ENCODE measurements around the gene FAM240A. TPM values are rescaled to one million over a fixed set of nuclear protein-coding genes. Genes with fewer than 3 reads are reported as not detected.

FAM240A gene
- not detected in 2 replicates for total RNA-seq

DNA sequence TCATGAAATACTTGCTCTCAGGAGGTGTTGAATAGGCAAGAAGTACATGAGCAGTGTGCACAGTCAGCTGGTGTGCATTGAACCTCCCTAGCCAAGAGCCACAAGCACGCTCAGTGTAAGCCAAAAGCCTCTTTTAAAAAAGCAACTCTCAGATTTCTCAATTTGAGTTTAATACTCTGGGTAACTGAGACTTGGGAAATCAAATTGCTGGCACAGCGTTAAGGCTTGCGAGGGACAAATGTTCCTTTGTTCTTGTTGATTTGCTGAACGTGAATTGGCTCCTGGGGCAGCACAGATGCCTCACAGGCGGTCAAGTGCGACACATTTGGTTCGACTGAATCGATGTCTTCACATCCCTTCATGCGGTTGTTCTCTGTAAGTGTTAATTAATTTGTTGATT is at the start of gene FAM240A:
FAM240A (plus strand) TSS at position 202 of the 400 bp plus-strand sequence; CDS start at position 361, 159 bp downstream.

DNA sequence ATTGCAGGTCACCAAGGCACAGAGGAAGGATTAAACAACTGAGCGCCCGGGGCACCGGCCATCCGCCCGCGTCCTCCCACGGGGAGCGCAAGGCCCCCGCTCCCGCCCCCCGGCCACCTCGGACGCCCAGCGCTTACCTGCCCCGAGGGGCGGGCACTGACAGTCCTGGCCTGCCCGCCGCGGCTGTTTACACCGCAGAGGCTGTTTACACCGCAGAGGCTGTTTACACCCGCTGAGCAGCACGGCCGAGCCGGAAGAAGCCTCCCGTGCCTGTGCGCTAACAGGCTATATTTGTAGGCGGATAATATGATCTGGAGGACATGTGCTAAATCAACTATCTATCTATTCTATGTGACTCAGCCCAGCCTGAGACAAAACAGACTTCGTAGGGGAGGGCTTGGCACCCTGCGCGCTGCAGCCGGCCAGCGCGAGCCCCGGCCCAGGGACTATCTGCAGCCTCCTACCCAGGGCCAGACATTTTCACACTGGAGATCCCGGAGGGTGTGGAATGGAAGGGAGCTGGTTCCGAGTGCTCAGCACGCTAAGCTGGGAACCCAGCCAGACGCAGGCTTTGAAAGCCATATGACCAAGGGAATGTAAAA is 46.2 kb upstream of the FAM240A start, which contains the start of gene LRRC2:
LRRC2 (minus strand) TSS at position 263 of the 602 bp plus-strand sequence. CDS start 14,711 bp downstream, outside the sequence.

Other genes starting within 250 kb of the FAM240A start
- gene CCR5, start 241.6 kb upstream of the FAM240A start, total RNA-seq: not detected in 2 replicates
- 2.5 and 6.3 TPM in 2 replicates for gene CCRL2, start 205.3 kb upstream of the FAM240A start, total RNA-seq
- gene LTF, start 147.6 kb upstream of the FAM240A start, total RNA-seq: 0.13 and 0.16 TPM in 2 replicates
- not detected in 2 replicates for gene RTP3, start 114.5 kb upstream of the FAM240A start, total RNA-seq
- gene LRRC2, start 46.2 kb upstream of the FAM240A start, total RNA-seq: under 0.01 and 0.06 TPM in 2 replicates
- 9.9 and 18.5 TPM in 2 replicates for gene ALS2CL, start 81.2 kb downstream of the FAM240A start, total RNA-seq
- 0.16 and 0.31 TPM in 2 replicates for gene TMIE, start 88.9 kb downstream of the FAM240A start, total RNA-seq
- not detected in 2 replicates for gene PRSS50, start 105.3 kb downstream of the FAM240A start, total RNA-seq

Measured in bladder microvascular endothelial cell (primary cell).